HTR-8/SVneo (cell line): ENCODE results near the gene MZB1.

Source experiments
- DNase-seq: peaks from one replicate; pipeline ENCODE4 v3.0.0; 2011; ENCODE audit warnings: low spot score, mixed read lengths; ENCODE audit not compliant: insufficient read length
- FAIRE-seq: peaks from 2 replicates; lab custom pipeline; 2011; peaks lifted over from hg19 to GRCh38; lab: Jason Lieb, UNC

The MZB1 gene

GRCh38 chr5:139342423-139342723 is 47.3 kb downstream of the MZB1 start:
- FAIRE-seq (no peak), DNase-seq (no peak)

GRCh38 chr5:139341689-139342422 is 47.9 kb downstream of the MZB1 start, which contains the start of gene PAIP2:
Gene PAIP2, plus strand, starts transcription at chr5:139341854. Its CDS starts 21,931 bp downstream, at chr5:139363785.
- FAIRE-seq (peak; percentile 98), DNase-seq (peak; percentile 95)

- no peak for DNase-seq
- peak; percentile 23 for FAIRE-seq
These were observed 48.5 kb downstream of the MZB1 start for GRCh38 chr5:139341187-139341688.

GRCh38 chr5:139340051-139340450 is 49.7 kb downstream of the MZB1 start:
- FAIRE-seq (no peak), DNase-seq (no peak)
